ENCODE measurements around the gene PTEN.
A peak's percentile ranks its signal among the peaks of the same experiment; 100 is the strongest.
"Not testable (repeated sequence)": the region's sequence is repeated elsewhere in the genome, so short reads cannot be mapped to it uniquely, and the experiment has no call there.

PTEN gene

DNA sequence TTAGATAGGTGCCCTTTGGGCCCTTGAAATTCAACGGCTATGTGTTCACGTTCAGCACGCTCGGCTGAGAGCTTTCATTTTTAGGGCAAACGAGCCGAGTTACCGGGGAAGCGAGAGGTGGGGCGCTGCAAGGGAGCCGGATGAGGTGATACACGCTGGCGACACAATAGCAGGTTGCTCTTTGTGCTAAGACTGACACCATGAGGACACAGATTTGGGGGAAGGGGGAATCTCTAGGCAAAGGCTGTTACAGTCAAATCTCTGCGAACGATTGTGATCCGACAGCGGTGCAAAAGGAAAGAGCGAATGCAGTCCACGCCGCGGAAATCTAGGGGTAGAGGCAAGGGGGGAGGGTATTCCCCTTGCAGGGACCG is 759 bp upstream of the PTEN start:
- 0% methylated on average over 20 of the region's 21 CpGs for WGBS (ENCODE audit: insufficient coverage)
- POLR2A ChIA-PET: interaction anchor here (0.7 to 3.4 kb wide), 8 partner anchors 13 to 524 kb away, joined by 3 to 19 read pairs (median 4); partner anchors contain the start of gene ATAD1

DNA sequence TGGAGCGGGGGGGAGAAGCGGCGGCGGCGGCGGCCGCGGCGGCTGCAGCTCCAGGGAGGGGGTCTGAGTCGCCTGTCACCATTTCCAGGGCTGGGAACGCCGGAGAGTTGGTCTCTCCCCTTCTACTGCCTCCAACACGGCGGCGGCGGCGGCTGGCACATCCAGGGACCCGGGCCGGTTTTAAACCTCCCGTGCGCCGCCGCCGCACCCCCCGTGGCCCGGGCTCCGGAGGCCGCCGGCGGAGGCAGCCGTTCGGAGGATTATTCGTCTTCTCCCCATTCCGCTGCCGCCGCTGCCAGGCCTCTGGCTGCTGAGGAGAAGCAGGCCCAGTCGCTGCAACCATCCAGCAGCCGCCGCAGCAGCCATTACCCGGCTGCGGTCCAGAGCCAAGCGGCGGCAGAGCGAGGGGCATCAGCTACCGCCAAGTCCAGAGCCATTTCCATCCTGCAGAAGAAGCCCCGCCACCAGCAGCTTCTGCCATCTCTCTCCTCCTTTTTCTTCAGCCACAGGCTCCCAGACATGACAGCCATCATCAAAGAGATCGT is 598 bp downstream of the PTEN start:
- ChIA-PET POLR2A (interaction anchor here (0.9 to 3.4 kb wide), 5 partner anchors 11 to 522 kb away, joined by 3 to 19 read pairs (median 6); no protein-coding TSS in a partner anchor), CTCF (interaction anchor here (1.3 to 6.9 kb wide), 2 partner anchors 14 to 524 kb away, joined by 3 to 54 read pairs; no protein-coding TSS in a partner anchor)
- H3K36me3 ChIP-seq (ENCODE audit: control insufficient read depth in 4 of 4, insufficient read depth in 4 of 4, low read length in 3 of 4); H3K9me3 ChIP-seq (ENCODE audit: control extremely low read depth in 1 of 5, control insufficient read depth in 4 of 5, insufficient read depth in 2 of 5, low read depth in 1 of 5, low read length in 4 of 5); H3K27me3 ChIP-seq (replicated peaks in 2 of 5; ENCODE audit: control insufficient read depth in 4 of 5, insufficient read depth in 5 of 5, low read length in 4 of 5): not testable (repeated sequence)
- 0% methylated on average over 24 of the region's 47 CpGs for WGBS (ENCODE audit: insufficient coverage)
- Histone ChIP-seq H3K4me3 (ENCODE audit: control insufficient read depth in 1 of 7, extremely low read depth in 1 of 7, insufficient read depth in 4 of 7, low read depth in 2 of 7, low read length in 6 of 7) (peak overlapping the region; percentile 63 to 100 (median 98)), H3K27ac (ENCODE audit: insufficient read depth in 1 of 2, low read depth in 1 of 2, low read length in 2 of 2, poor library complexity in 1 of 2, severe bottlenecking in 2 of 2) (peak overlapping the region; percentile 78 to 88), H3K4me1 (ENCODE audit: control extremely low read depth in 1 of 4, control insufficient read depth in 4 of 4, insufficient read depth in 4 of 4, low read length in 3 of 4) (peaks cover 20 to 36% (median 26%) of the 10 kb centered on the region in 4 experiments)
- DNase-seq: peak in 2 of 3 donors; percentile 57 to 68

More for the DNA sequence above, 759 bp upstream of the PTEN start:
- CTCF ChIA-PET: interaction anchor here (0.7 to 6.9 kb wide), 20 partner anchors 10 to 690 kb away, joined by 3 to 54 read pairs (median 4); no protein-coding TSS in a partner anchor
- H3K27ac ChIP-seq (ENCODE audit: insufficient read depth in 1 of 2, low read depth in 1 of 2, low read length in 2 of 2, poor library complexity in 1 of 2, severe bottlenecking in 2 of 2): peak overlapping the region; percentile 77 to 88
- H3K9me3 ChIP-seq (ENCODE audit: control extremely low read depth in 1 of 5, control insufficient read depth in 4 of 5, insufficient read depth in 2 of 5, low read depth in 1 of 5, low read length in 4 of 5): no peaks in the 10 kb centered on the region
- no peak for DNase-seq
- no peaks in the 10 kb centered on the region for H3K27me3 ChIP-seq (replicated peaks in 2 of 5; ENCODE audit: control insufficient read depth in 4 of 5, insufficient read depth in 5 of 5, low read length in 4 of 5)
- H3K36me3 ChIP-seq (ENCODE audit: control insufficient read depth in 4 of 4, insufficient read depth in 4 of 4, low read length in 3 of 4): peaks cover 0 to 2% (median 0%) of the 10 kb centered on the region in 4 experiments
- H3K4me1 ChIP-seq (ENCODE audit: control extremely low read depth in 1 of 4, control insufficient read depth in 4 of 4, insufficient read depth in 4 of 4, low read length in 3 of 4): peaks cover 11 to 28% (median 21%) of the 10 kb centered on the region in 4 experiments
- peak overlapping the region; percentile 63 to 99 (median 95) for H3K4me3 ChIP-seq (ENCODE audit: control insufficient read depth in 1 of 7, extremely low read depth in 1 of 7, insufficient read depth in 4 of 7, low read depth in 2 of 7, low read length in 6 of 7)

DNA sequence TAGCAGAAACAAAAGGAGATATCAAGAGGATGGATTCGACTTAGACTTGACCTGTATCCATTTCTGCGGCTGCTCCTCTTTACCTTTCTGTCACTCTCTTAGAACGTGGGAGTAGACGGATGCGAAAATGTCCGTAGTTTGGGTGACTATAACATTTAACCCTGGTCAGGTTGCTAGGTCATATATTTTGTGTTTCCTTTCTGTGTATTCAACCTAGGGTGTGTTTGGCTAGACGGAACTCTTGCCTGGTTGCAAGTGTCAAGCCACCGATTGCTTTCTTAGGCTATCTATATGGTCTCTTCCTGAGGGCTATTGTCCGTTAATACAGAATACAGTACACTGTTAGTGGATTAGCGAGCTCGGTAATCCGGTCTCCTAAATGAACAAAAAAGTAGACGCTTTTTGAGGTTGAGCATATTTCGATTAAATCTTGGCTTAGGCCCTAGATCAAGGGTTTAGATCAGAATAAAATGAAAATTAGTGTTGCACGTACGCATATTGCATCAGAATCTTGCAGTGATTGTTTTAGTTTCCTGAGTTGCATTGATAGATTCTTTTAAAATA is 1.2 kb downstream of the PTEN start:
- peaks cover 24 to 41% (median 29%) of the 10 kb centered on the region in 4 experiments for H3K4me1 ChIP-seq (ENCODE audit: control extremely low read depth in 1 of 4, control insufficient read depth in 4 of 4, insufficient read depth in 4 of 4, low read length in 3 of 4)
- H3K4me3 ChIP-seq (ENCODE audit: control insufficient read depth in 1 of 7, extremely low read depth in 1 of 7, insufficient read depth in 4 of 7, low read depth in 2 of 7, low read length in 6 of 7): peak overlapping the region; percentile 63 to 100 (median 97)
- no peaks in the 10 kb centered on the region for H3K9me3 ChIP-seq (ENCODE audit: control extremely low read depth in 1 of 5, control insufficient read depth in 4 of 5, insufficient read depth in 2 of 5, low read depth in 1 of 5, low read length in 4 of 5)
- peak overlapping the region; percentile 78 to 88 for H3K27ac ChIP-seq (ENCODE audit: insufficient read depth in 1 of 2, low read depth in 1 of 2, low read length in 2 of 2, poor library complexity in 1 of 2, severe bottlenecking in 2 of 2)
- WGBS (ENCODE audit: insufficient coverage): 0% methylated on average over 11 of the region's 16 CpGs
- POLR2A ChIA-PET: interaction anchor here (1.1 kb wide), 1 partner anchor 24 kb away, joined by 3 read pairs; no protein-coding TSS in a partner anchor
- peaks cover 0 to 4% (median 3%) of the 10 kb centered on the region in 4 experiments for H3K36me3 ChIP-seq (ENCODE audit: control insufficient read depth in 4 of 4, insufficient read depth in 4 of 4, low read length in 3 of 4)
- no peak for DNase-seq
- CTCF ChIA-PET: interaction anchor here (1.3 to 6.9 kb wide), 2 partner anchors 14 to 524 kb away, joined by 3 to 54 read pairs; no protein-coding TSS in a partner anchor
- no peaks in the 10 kb centered on the region for H3K27me3 ChIP-seq (replicated peaks in 2 of 5; ENCODE audit: control insufficient read depth in 4 of 5, insufficient read depth in 5 of 5, low read length in 4 of 5)

DNA sequence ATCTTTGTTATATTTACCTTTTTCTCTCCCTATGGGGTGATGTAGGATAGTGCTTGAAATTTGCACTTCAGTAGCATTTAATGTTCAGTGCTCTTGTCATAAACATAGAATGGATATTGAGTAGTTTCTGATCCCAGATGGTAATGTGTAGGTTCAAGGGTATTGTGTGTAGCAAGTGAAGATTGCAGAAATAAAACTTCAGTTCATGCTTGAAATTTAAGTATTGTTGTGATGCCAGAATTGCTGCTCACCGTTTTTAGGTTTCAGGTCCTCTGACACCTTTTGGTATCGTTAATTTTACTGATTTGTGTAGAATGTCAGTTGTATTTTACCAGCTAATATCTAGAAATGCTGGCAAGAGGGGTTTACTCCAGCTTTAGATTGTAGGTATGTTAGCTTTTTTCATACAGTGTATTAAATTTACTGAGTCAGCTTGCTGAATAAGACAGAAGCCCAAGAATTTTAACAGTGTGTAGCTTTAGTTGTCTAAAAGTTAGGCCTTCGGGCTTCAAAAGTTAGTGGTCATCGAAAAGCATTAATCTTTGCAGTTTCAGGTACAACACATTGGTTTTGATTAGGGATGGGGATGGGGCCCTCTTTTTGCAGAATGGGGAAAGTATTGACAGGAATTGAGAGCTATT is 1.9 kb downstream of the PTEN start:
- DNase-seq: no peak
- ChIA-PET POLR2A (no interaction called here), CTCF (interaction anchor here (0.8 to 6.9 kb wide), 7 partner anchors 10 to 523 kb away, joined by 3 to 54 read pairs (median 3); no protein-coding TSS in a partner anchor)
- no peaks in the 10 kb centered on the region for H3K9me3 ChIP-seq (ENCODE audit: control extremely low read depth in 1 of 5, control insufficient read depth in 4 of 5, insufficient read depth in 2 of 5, low read depth in 1 of 5, low read length in 4 of 5)
- H3K4me3 ChIP-seq (ENCODE audit: control insufficient read depth in 1 of 7, extremely low read depth in 1 of 7, insufficient read depth in 4 of 7, low read depth in 2 of 7, low read length in 6 of 7): peak overlapping the region in 6 of 7 experiments; percentile 83 to 100 (median 98)
- H3K36me3 ChIP-seq (ENCODE audit: control insufficient read depth in 4 of 4, insufficient read depth in 4 of 4, low read length in 3 of 4): peaks cover 0 to 4% (median 3%) of the 10 kb centered on the region in 4 experiments
- 0% methylated on average over 3 of the region's 4 CpGs for WGBS (ENCODE audit: insufficient coverage)
- H3K4me1 ChIP-seq (ENCODE audit: control extremely low read depth in 1 of 4, control insufficient read depth in 4 of 4, insufficient read depth in 4 of 4, low read length in 3 of 4): peaks cover 23 to 43% (median 30%) of the 10 kb centered on the region in 4 experiments
- peak overlapping the region; percentile 78 to 88 for H3K27ac ChIP-seq (ENCODE audit: insufficient read depth in 1 of 2, low read depth in 1 of 2, low read length in 2 of 2, poor library complexity in 1 of 2, severe bottlenecking in 2 of 2)
- H3K27me3 ChIP-seq (replicated peaks in 2 of 5; ENCODE audit: control insufficient read depth in 4 of 5, insufficient read depth in 5 of 5, low read length in 4 of 5): no peaks in the 10 kb centered on the region

DNA sequence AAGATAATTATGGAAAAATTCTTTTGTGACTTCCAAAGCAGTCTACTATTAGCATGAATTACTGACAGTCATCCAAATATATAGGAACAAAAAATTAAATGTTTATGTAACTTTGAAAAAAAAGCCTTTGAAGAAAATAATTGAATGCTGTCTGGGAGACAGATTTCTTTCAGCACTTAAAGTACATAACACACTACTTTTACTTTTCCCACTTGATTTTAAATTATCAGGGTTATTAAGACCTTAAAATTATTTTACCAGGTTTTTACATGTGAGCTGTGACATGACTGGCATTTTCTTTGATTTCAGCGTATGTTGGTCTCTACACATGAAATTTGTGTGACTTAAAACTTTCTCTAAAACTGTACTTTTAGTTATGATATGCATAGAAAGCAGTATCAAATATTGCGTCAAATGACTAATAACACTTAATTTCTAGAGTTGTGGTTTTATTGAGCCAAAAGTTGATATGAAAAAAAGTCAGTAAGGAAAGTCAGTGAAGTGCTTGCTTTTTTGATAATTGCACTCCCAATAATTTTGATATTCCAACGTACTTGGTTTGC is 3.1 kb downstream of the PTEN start:
- Histone ChIP-seq H3K4me1 (ENCODE audit: control extremely low read depth in 1 of 4, control insufficient read depth in 4 of 4, insufficient read depth in 4 of 4, low read length in 3 of 4) (peaks cover 12 to 41% (median 30%) of the 10 kb centered on the region in 4 experiments), H3K27me3 (replicated peaks in 2 of 5; ENCODE audit: control insufficient read depth in 4 of 5, insufficient read depth in 5 of 5, low read length in 4 of 5) (no peaks in the 10 kb centered on the region), H3K4me3 (ENCODE audit: control insufficient read depth in 1 of 7, extremely low read depth in 1 of 7, insufficient read depth in 4 of 7, low read depth in 2 of 7, low read length in 6 of 7) (peak overlapping the region in 6 of 7 experiments; percentile 83 to 100 (median 98)), H3K27ac (ENCODE audit: insufficient read depth in 1 of 2, low read depth in 1 of 2, low read length in 2 of 2, poor library complexity in 1 of 2, severe bottlenecking in 2 of 2) (peak overlapping the region; percentile 78 to 88), H3K9me3 (ENCODE audit: control extremely low read depth in 1 of 5, control insufficient read depth in 4 of 5, insufficient read depth in 2 of 5, low read depth in 1 of 5, low read length in 4 of 5) (no peaks in the 10 kb centered on the region), H3K36me3 (ENCODE audit: control insufficient read depth in 4 of 4, insufficient read depth in 4 of 4, low read length in 3 of 4) (peaks cover 0 to 7% (median 5%) of the 10 kb centered on the region in 4 experiments)
- ChIA-PET CTCF (interaction anchor here (1.2 to 6.9 kb wide), 3 partner anchors 53 to 522 kb away, joined by 4 to 54 read pairs (median 4); no protein-coding TSS in a partner anchor), POLR2A (no interaction called here)
- no peak for DNase-seq
- WGBS (ENCODE audit: insufficient coverage): no CpG with 5 or more reads among the region's 3 CpGs

DNA sequence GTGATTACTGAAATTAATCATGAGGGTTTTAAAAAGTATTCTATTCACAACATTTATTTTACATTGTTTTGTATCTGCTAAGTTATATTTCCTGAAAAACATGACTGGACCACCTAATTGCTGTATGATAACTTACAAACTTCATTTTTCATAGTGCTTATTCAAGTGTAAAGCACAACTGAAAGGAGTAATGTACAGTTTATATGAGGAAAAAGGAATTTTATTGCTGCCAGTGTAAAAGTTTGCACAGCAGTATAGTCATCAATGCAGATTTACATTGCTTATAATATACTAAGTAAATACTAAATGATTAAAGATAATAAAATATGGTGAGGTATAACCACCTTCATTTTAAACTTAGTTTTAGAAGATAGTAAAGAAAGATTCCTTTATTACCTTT is 4.0 kb downstream of the PTEN start:
- no peaks in the 10 kb centered on the region for H3K27me3 ChIP-seq (replicated peaks in 2 of 5; ENCODE audit: control insufficient read depth in 4 of 5, insufficient read depth in 5 of 5, low read length in 4 of 5)
- CTCF ChIA-PET: no interaction called here
- H3K27ac ChIP-seq (ENCODE audit: insufficient read depth in 1 of 2, low read depth in 1 of 2, low read length in 2 of 2, poor library complexity in 1 of 2, severe bottlenecking in 2 of 2): peak overlapping the region; percentile 78 to 88
- peaks cover 0 to 7% (median 5%) of the 10 kb centered on the region in 4 experiments for H3K36me3 ChIP-seq (ENCODE audit: control insufficient read depth in 4 of 4, insufficient read depth in 4 of 4, low read length in 3 of 4)
- peaks cover 11 to 42% (median 27%) of the 10 kb centered on the region in 4 experiments for H3K4me1 ChIP-seq (ENCODE audit: control extremely low read depth in 1 of 4, control insufficient read depth in 4 of 4, insufficient read depth in 4 of 4, low read length in 3 of 4)
- POLR2A ChIA-PET: no interaction called here
- H3K9me3 ChIP-seq (ENCODE audit: control extremely low read depth in 1 of 5, control insufficient read depth in 4 of 5, insufficient read depth in 2 of 5, low read depth in 1 of 5, low read length in 4 of 5): no peaks in the 10 kb centered on the region
- H3K4me3 ChIP-seq (ENCODE audit: control insufficient read depth in 1 of 7, extremely low read depth in 1 of 7, insufficient read depth in 4 of 7, low read depth in 2 of 7, low read length in 6 of 7): peak overlapping the region in 6 of 7 experiments; percentile 83 to 100 (median 98)
- no peak for DNase-seq

Measured in common myeloid progenitor, CD34-positive (primary cell).